PC-9 (cell line): ENCODE data around the gene DUS3L. TPM values are rescaled to one million over a fixed set of nuclear protein-coding genes. Genes with fewer than 3 reads are reported as not detected.

Source experiments
- BruUV-seq: library from RNA; stranded (reverse); fragments of 400-500 nt; replicated peaks from 2 replicates; lab custom pipeline; 2021; lab: Mats Ljungman, UMichigan
- CTCF ChIA-PET: fragments of 300-600 bp; sonication (Branson Sonifier 250); formaldehyde crosslinking; loops from one replicate; lab custom pipeline; 2022; ENCODE audit warnings: antibody characterized with exemption; lab: Charles Lee
- POLR2A ChIA-PET: fragments of 300-600 bp; sonication (Branson Sonifier 250); formaldehyde crosslinking; loops from one replicate; lab custom pipeline; 2022; ENCODE audit warnings: antibody characterized with exemption; ENCODE audit not compliant: unreplicated experiment; lab: Charles Lee
- DNase-seq, 2 experiments: peaks; one replicate each; pipeline versions ENCODE4 v3.0.0 to v3.0.0-alpha.2; 2015 to 2022; ENCODE audit warnings: mixed read lengths in 1 of 2
- H2AFZ ChIP-seq: fragments of 200-600 bp; sonication (generic); 2 replicates; pipeline ENCODE4 v1.8.1; 2017; ENCODE audit warnings: antibody characterized with exemption
- H3F3A ChIP-seq: fragments of 200-600 bp; sonication (generic); 2 replicates; pipeline ENCODE4 v1.8.1; 2017; ENCODE audit warnings: antibody characterized with exemption, mild to moderate bottlenecking, low read depth; ENCODE audit not compliant: insufficient read depth
- H3K27ac ChIP-seq: fragments of 200-600 bp; sonication (generic); 2 replicates; pipeline ENCODE4 v1.6.1; 2016; ENCODE audit warnings: mixed run types
- H3K27me3 ChIP-seq: fragments of 200-600 bp; sonication (generic); 2 replicates; pipeline ENCODE4 v1.6.1; 2016; ENCODE audit warnings: low read depth, mixed run types; ENCODE audit not compliant: insufficient read depth
- H3K36me3 ChIP-seq: fragments of 200-600 bp; sonication (generic); 2 replicates; pipeline ENCODE4 v1.6.1; 2016; ENCODE audit warnings: low read depth, mixed run types
- H3K4me1 ChIP-seq: fragments of 200-600 bp; sonication (generic); replicated peaks from 2 replicates; pipeline ENCODE4 v1.6.1; 2016; ENCODE audit warnings: mixed run types; ENCODE audit not compliant: insufficient read depth
- H3K4me2 ChIP-seq: fragments of 200-600 bp; sonication (generic); 2 replicates; pipeline ENCODE4 v1.6.1; 2017; ENCODE audit warnings: mixed run types
- H3K4me3 ChIP-seq: fragments of 200-600 bp; sonication (generic); 2 replicates; pipeline ENCODE4 v1.6.1; 2016; ENCODE audit warnings: mixed run types
- H3K79me2 ChIP-seq: fragments of 200-600 bp; sonication (generic); 2 replicates; pipeline ENCODE4 v1.6.1; 2017; ENCODE audit warnings: low read depth, mixed run types
- H3K9me2 ChIP-seq: fragments of 200-600 bp; sonication (generic); 2 replicates; pipeline ENCODE4 v1.8.1; 2017; ENCODE audit warnings: mild to moderate bottlenecking; ENCODE audit not compliant: insufficient read depth
- H3K9me3 ChIP-seq: fragments of 200-600 bp; sonication (generic); 2 replicates; pipeline ENCODE4 v1.8.1; 2016; ENCODE audit warnings: low read depth; ENCODE audit not compliant: insufficient read depth
- H4K20me1 ChIP-seq: fragments of 200-600 bp; sonication (generic); 2 replicates; pipeline ENCODE4 v1.8.1; 2017; ENCODE audit not compliant: insufficient read depth
- EZH2 ChIP-seq: fragments of 200-600 bp; sonication (generic); IDR thresholded peaks from 2 replicates; pipeline ENCODE4 v1.8.0; 2017; ENCODE audit warnings: antibody characterized with exemption, low read depth
- intact Hi-C: fragments of 100-400 bp; cut with micrococcal nuclease; formaldehyde crosslinking; loops from one replicate; pipeline ENCODE4 v1.10.0; 2022; ENCODE audit not compliant: unreplicated experiment
- total RNA-seq: library from RNA; stranded (reverse); gene quantifications from 2 replicates; pipeline ENCODE4 v1.2.3, GENCODE V29; 2021
- TF ChIP-seq, protein P1 (sequence below): fragments of 200-600 bp; sonication (generic); conservative IDR thresholded peaks from 2 replicates; pipeline ENCODE4 v1.6.1; 2017; ENCODE audit warnings: mixed run types, antibody characterized with exemption, mild to moderate bottlenecking, moderate library complexity

The DUS3L gene
- total RNA-seq, 1 experiment from 2014 or later: 27.1 TPM

DNA sequence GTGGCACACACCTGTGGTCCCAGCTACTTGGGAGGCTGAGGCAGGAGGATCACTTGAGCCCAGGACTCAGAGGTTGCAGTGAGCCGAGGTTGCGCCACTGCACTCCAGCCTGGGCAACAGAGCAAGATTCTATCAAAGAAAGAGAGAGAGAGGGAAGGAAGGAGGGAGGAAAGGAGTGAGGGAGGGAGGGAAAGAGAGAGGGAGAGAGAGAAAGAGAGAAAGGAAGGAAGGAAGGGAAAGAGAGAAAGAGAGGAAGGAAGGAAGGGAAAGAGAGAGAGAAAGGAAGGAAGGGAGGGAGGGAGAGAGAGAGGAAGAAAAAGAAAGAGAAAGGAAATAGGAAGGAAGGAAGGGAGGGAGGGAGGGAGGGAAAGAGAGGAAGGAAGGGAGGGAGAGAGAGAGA, 26.3 kb upstream of the DUS3L start:
- ChIA-PET CTCF (no interaction called here), POLR2A (no interaction called here)
- no peak overlapping the region for H3K4me3 ChIP-seq
- no peaks in the 10 kb centered on the region for H3K27me3 ChIP-seq
- no peaks in the 10 kb centered on the region for H3K79me2 ChIP-seq
- no peak overlapping the region for H3K4me2 ChIP-seq
- H4K20me1 ChIP-seq: no peaks in the 10 kb centered on the region
- no peaks in the 10 kb centered on the region for H3K36me3 ChIP-seq
- no peak overlapping the region for H3K27ac ChIP-seq
- H3K9me2 ChIP-seq: no peaks in the 10 kb centered on the region
- H2AFZ ChIP-seq: no peak overlapping the region
- no TSS peak for BruUV-seq
- no peaks in the 10 kb centered on the region for H3K4me1 ChIP-seq
- intact Hi-C loops: no loop called here
- TF ChIP-seq, protein P1, sequence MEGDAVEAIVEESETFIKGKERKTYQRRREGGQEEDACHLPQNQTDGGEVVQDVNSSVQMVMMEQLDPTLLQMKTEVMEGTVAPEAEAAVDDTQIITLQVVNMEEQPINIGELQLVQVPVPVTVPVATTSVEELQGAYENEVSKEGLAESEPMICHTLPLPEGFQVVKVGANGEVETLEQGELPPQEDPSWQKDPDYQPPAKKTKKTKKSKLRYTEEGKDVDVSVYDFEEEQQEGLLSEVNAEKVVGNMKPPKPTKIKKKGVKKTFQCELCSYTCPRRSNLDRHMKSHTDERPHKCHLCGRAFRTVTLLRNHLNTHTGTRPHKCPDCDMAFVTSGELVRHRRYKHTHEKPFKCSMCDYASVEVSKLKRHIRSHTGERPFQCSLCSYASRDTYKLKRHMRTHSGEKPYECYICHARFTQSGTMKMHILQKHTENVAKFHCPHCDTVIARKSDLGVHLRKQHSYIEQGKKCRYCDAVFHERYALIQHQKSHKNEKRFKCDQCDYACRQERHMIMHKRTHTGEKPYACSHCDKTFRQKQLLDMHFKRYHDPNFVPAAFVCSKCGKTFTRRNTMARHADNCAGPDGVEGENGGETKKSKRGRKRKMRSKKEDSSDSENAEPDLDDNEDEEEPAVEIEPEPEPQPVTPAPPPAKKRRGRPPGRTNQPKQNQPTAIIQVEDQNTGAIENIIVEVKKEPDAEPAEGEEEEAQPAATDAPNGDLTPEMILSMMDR: no peak
- no peak for TF ChIP-seq EZH2
- H3F3A ChIP-seq: no peaks in the 10 kb centered on the region
- DNase-seq: no peak
- no peaks in the 10 kb centered on the region for H3K9me3 ChIP-seq

DNA sequence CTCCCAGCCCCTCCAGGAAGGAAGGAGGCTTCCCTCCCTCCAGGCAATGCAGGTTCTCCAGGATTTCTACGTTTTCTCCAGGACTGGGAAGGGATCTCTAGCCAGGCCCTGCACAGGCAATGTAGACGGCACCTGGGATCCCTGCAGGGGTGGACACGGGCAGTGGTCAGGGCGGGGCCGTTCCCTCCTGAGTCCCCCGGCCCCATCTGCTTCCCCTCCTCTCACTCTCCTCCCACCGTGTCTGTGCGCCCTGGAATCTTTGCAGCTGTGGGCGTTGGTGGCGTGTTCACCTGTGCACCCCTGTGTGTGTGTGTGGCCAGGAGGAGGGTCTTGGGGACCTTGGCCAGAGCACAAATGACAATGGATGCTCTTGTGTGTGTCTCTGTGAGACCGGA, 23.9 kb upstream of the DUS3L start:
- H3K4me3 ChIP-seq: no peak overlapping the region
- H3K27me3 ChIP-seq: no peaks in the 10 kb centered on the region
- no peaks in the 10 kb centered on the region for H3K79me2 ChIP-seq
- ChIA-PET POLR2A (no interaction called here), CTCF (no interaction called here)
- H3K9me3 ChIP-seq: no peaks in the 10 kb centered on the region
- H3K9me2 ChIP-seq: no peaks in the 10 kb centered on the region
- H3K4me1 ChIP-seq: no peaks in the 10 kb centered on the region
- intact Hi-C loops: no loop called here
- H2AFZ ChIP-seq: no peak overlapping the region
- no peaks in the 10 kb centered on the region for H3K36me3 ChIP-seq
- H4K20me1 ChIP-seq: no peaks in the 10 kb centered on the region
- BruUV-seq: no TSS peak
- no peak for DNase-seq
- no peaks in the 10 kb centered on the region for H3F3A ChIP-seq
- no peak overlapping the region for H3K4me2 ChIP-seq
- TF ChIP-seq, protein P1: no peak
- no peak for TF ChIP-seq EZH2
- no peak overlapping the region for H3K27ac ChIP-seq

- Histone ChIP-seq H3K4me1 (no peaks in the 10 kb centered on the region), H3K79me2 (no peaks in the 10 kb centered on the region), H3K9me3 (no peaks in the 10 kb centered on the region), H3K27me3 (no peaks in the 10 kb centered on the region), H3K9me2 (no peaks in the 10 kb centered on the region), H3K4me2 (no peak overlapping the region), H2AFZ (no peak overlapping the region), H4K20me1 (no peaks in the 10 kb centered on the region), H3K4me3 (no peak overlapping the region), H3K27ac (no peak overlapping the region), H3F3A (no peaks in the 10 kb centered on the region), H3K36me3 (no peaks in the 10 kb centered on the region)
- POLR2A ChIA-PET: no interaction called here
- TF ChIP-seq, protein P1: no peak
- TF ChIP-seq EZH2: no peak
- intact Hi-C loops: no loop called here
- DNase-seq: no peak
- CTCF ChIA-PET: no interaction called here
- BruUV-seq: no TSS peak
Measured at GRCh38 chr19:5814123-5814851, 23.3 kb upstream of the DUS3L start.
